Panc1 (cell line): ENCODE data around the gene LOX. TPM values are rescaled to one million over a fixed set of nuclear protein-coding genes. Genes with fewer than 3 reads are reported as not detected.

Experiments
- ATAC-seq: fragments of 200-7000 bp; cut with Tn5 transposase; 2 replicates; pipeline ENCODE4 v1.9.1; 2020; ENCODE audit warnings: mild to moderate bottlenecking, moderate library complexity
- BruUV-seq: library from RNA; stranded (reverse); fragments of 400-500 nt; replicated peaks from 2 replicates; lab custom pipeline; 2021; lab: Mats Ljungman, UMichigan
- CTCF ChIA-PET: fragments of 300-600 bp; sonication (Branson Sonifier 250); formaldehyde crosslinking; loops from one replicate; lab custom pipeline; 2022; ENCODE audit warnings: antibody characterized with exemption; lab: Charles Lee
- POLR2A ChIA-PET: fragments of 300-600 bp; sonication (Branson Sonifier 250); formaldehyde crosslinking; loops from one replicate; lab custom pipeline; 2022; ENCODE audit warnings: antibody characterized with exemption; lab: Charles Lee
- DNase-seq: peaks from one replicate; pipeline ENCODE4 v3.0.0-alpha.2; 2010; ENCODE audit warnings: low read depth, low spot score
- H3K27ac ChIP-seq: 2 replicates; pipeline ENCODE4 v1.5.1; 2011; ENCODE audit warnings: mild to moderate bottlenecking, low read length, inconsistent platforms
- H3K27me3 ChIP-seq: fragments of 200-500 bp; sonication (Bioruptor generic); 2 replicates; pipeline ENCODE4 v1.6.0; 2014; ENCODE audit warnings: low read length, inconsistent platforms; ENCODE audit not compliant: control insufficient read depth, insufficient read depth
- H3K36me3 ChIP-seq: fragments of 200-500 bp; sonication (Bioruptor generic); 2 replicates; pipeline ENCODE4 v1.5.1; 2014; ENCODE audit warnings: inconsistent platforms, mild to moderate bottlenecking, low read length, moderate library complexity; ENCODE audit not compliant: control insufficient read depth, insufficient read depth
- H3K4me1 ChIP-seq: 2 replicates; pipeline ENCODE4 v1.5.1; 2011; ENCODE audit warnings: inconsistent platforms, mild to moderate bottlenecking, low read length, moderate library complexity; ENCODE audit not compliant: control insufficient read depth, insufficient read depth
- H3K4me3 ChIP-seq, 2 experiments: 2 replicates each; pipeline ENCODE4 v1.5.1; 2011 to 2012; ENCODE audit warnings: low read depth in 2 of 2, low read length in 2 of 2, mild to moderate bottlenecking in 2 of 2, inconsistent platforms in 1 of 2, moderate library complexity in 1 of 2
- H3K9me3 ChIP-seq: fragments of 200-500 bp; sonication (Bioruptor generic); 2 replicates; pipeline ENCODE4 v1.5.1; 2014; ENCODE audit warnings: low read depth, mild to moderate bottlenecking, inconsistent platforms, low read length, moderate library complexity; ENCODE audit not compliant: control insufficient read depth, insufficient read depth
- POLR2AphosphoS5 ChIP-seq: IDR thresholded peaks from 2 replicates; pipeline ENCODE4 v1.6.1; 2012; ENCODE audit warnings: mild to moderate bottlenecking, low read depth, low read length, moderate library complexity
- SIN3A ChIP-seq: IDR thresholded peaks from 2 replicates; pipeline ENCODE4 v1.6.1; 2012; ENCODE audit warnings: low read depth, mild to moderate bottlenecking, low read length, moderate library complexity, borderline replicate concordance; ENCODE audit not compliant: insufficient read depth
- TCF7L2 ChIP-seq: IDR thresholded peaks from 2 replicates; pipeline ENCODE4 v1.6.1; 2011; ENCODE audit warnings: mild to moderate bottlenecking, low read depth, low read length, inconsistent platforms
- in situ Hi-C: cut with HindIII; loops from 2 replicates; pipeline ENCODE4 v1.10.0; 2016; ENCODE audit warnings: low sequenced_read_pairs, low pct_unique_long_range_greater_than_20kb
- intact Hi-C: fragments of 100-400 bp; cut with micrococcal nuclease; formaldehyde crosslinking; loops from one replicate; pipeline ENCODE4 v1.10.0; 2022; ENCODE audit not compliant: unreplicated experiment
- total RNA-seq: library from RNA; stranded (reverse); gene quantifications from one replicate; pipeline ENCODE4 v1.2.1, GENCODE V29; 2021; ENCODE audit not compliant: unreplicated experiment
- TF ChIP-seq, protein P1 (sequence below), 2 experiments: IDR thresholded peaks; 2 replicates each; pipeline ENCODE4 v1.6.1; 2011 to 2012; ENCODE audit warnings: low read depth in 2 of 2, control low read depth in 1 of 2, low read length in 1 of 2, mild to moderate bottlenecking in 1 of 2, moderate library complexity in 1 of 2; ENCODE audit not compliant: insufficient read depth in 1 of 2
- TF ChIP-seq, protein P2 (sequence below): fragments of 450-650 bp; IDR thresholded peaks from 2 replicates; pipeline ENCODE4 v1.5.1; 2017; ENCODE audit warnings: mild to moderate bottlenecking

The LOX gene
- total RNA-seq, 1 experiment from 2014 or later = 0.62 TPM

DNA sequence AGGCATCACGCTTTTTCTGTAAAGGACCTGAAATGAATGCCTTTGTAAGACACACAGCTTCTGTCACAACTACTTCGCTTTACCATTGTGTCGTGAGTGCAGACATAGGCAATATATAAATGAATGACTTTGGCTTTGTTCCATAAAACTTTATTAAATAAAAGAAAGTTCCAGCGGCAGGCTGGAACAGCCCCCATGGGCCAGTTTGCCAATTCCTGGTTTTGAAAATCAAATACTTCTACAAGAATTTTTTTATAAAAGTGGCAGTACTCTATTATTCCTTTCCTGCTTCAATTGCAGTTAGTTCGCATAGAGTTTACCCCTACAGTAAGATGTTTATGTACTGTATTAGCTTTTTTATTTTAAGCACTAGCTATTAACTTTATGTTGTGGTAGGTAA lies 62.6 kb downstream of the LOX start:
- POLR2A ChIA-PET = no interaction called here
- Histone ChIP-seq H3K9me3 (no peaks in the 10 kb centered on the region), H3K36me3 (no peaks in the 10 kb centered on the region; the same call in 1 of the 2 replicates), H3K27ac (no peak overlapping the region), H3K27me3 (no peaks in the 10 kb centered on the region), H3K4me3 (no peak overlapping the region), H3K4me1 (no peaks in the 10 kb centered on the region)
- DNase-seq (no peak), ATAC-seq (no peak)
- CTCF ChIA-PET = no interaction called here
- in situ Hi-C loops = no loop called here
- TF ChIP-seq TCF7L2 (no peak), SIN3A (no peak), POLR2AphosphoS5 (no peak)
- TF ChIP-seq, protein P1, sequence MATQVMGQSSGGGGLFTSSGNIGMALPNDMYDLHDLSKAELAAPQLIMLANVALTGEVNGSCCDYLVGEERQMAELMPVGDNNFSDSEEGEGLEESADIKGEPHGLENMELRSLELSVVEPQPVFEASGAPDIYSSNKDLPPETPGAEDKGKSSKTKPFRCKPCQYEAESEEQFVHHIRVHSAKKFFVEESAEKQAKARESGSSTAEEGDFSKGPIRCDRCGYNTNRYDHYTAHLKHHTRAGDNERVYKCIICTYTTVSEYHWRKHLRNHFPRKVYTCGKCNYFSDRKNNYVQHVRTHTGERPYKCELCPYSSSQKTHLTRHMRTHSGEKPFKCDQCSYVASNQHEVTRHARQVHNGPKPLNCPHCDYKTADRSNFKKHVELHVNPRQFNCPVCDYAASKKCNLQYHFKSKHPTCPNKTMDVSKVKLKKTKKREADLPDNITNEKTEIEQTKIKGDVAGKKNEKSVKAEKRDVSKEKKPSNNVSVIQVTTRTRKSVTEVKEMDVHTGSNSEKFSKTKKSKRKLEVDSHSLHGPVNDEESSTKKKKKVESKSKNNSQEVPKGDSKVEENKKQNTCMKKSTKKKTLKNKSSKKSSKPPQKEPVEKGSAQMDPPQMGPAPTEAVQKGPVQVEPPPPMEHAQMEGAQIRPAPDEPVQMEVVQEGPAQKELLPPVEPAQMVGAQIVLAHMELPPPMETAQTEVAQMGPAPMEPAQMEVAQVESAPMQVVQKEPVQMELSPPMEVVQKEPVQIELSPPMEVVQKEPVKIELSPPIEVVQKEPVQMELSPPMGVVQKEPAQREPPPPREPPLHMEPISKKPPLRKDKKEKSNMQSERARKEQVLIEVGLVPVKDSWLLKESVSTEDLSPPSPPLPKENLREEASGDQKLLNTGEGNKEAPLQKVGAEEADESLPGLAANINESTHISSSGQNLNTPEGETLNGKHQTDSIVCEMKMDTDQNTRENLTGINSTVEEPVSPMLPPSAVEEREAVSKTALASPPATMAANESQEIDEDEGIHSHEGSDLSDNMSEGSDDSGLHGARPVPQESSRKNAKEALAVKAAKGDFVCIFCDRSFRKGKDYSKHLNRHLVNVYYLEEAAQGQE (IDR thresholded peaks at IDR 0.05; ENCODE audit: insufficient read depth in 1 of 2, low read depth in 2 of 2, low read length in 1 of 2) = no peak
- TF ChIP-seq, protein P2, sequence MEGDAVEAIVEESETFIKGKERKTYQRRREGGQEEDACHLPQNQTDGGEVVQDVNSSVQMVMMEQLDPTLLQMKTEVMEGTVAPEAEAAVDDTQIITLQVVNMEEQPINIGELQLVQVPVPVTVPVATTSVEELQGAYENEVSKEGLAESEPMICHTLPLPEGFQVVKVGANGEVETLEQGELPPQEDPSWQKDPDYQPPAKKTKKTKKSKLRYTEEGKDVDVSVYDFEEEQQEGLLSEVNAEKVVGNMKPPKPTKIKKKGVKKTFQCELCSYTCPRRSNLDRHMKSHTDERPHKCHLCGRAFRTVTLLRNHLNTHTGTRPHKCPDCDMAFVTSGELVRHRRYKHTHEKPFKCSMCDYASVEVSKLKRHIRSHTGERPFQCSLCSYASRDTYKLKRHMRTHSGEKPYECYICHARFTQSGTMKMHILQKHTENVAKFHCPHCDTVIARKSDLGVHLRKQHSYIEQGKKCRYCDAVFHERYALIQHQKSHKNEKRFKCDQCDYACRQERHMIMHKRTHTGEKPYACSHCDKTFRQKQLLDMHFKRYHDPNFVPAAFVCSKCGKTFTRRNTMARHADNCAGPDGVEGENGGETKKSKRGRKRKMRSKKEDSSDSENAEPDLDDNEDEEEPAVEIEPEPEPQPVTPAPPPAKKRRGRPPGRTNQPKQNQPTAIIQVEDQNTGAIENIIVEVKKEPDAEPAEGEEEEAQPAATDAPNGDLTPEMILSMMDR = no peak
- intact Hi-C loops = no loop called here
- no TSS peak for BruUV-seq

DNA sequence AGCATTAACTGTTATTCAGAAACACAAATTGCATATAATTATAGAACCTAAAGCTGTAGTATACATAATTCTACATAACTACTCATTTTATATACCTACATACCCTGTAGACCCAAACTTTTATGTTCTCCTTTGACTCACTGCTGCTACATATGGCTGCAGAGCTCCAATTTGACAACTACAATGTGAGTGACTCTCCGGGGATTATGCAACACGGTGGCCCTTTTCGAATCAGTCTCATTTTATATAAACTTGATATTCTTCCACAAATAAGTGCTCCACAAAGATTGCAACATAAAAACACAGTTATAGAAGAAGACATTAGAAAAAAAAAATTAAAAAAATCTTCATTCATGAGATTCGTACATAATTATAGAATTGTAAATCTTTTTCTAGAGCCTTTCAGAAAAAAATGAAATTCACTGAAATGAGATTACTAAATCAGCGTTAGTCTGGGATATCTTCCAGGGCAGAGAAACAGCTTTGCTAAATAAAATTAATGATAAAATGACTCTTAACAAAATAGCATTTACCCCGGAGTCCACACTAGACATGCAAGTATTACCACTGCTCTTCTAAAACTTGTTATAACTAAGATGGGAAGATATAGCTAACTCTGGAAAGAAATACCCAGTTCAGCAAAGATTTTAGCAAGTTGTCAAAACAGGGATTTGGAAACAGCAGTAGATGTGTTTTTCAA lies 63.7 kb downstream of the LOX start:
- DNase-seq = no peak
- intact Hi-C loops (no loop called here), in situ Hi-C loops (no loop called here)
- no peak for ATAC-seq
- ChIA-PET CTCF (no interaction called here), POLR2A (no interaction called here)
- BruUV-seq = no TSS peak
- no peaks in the 10 kb centered on the region for H3K36me3 ChIP-seq
- no peaks in the 10 kb centered on the region for H3K9me3 ChIP-seq
- no peak overlapping the region for H3K27ac ChIP-seq
- H3K4me3 ChIP-seq = no peak overlapping the region
- TF ChIP-seq TCF7L2 = no peak
- no peak for TF ChIP-seq POLR2AphosphoS5
- TF ChIP-seq SIN3A = no peak
- TF ChIP-seq, protein P2 = no peak
- TF ChIP-seq, protein P1 (IDR thresholded peaks at IDR 0.05; ENCODE audit: insufficient read depth in 1 of 2, low read depth in 2 of 2, low read length in 1 of 2) = no peak
- no peaks in the 10 kb centered on the region for H3K4me1 ChIP-seq
- H3K27me3 ChIP-seq = no peaks in the 10 kb centered on the region
